ENCODE data around the gene OR52K1. TPM values are rescaled to one million over a fixed set of nuclear protein-coding genes. Genes with fewer than 3 reads are reported as not detected.

OR52K1 gene
- 0.12 TPM for total RNA-seq
- long read RNA-seq = 0 reads

DNA sequence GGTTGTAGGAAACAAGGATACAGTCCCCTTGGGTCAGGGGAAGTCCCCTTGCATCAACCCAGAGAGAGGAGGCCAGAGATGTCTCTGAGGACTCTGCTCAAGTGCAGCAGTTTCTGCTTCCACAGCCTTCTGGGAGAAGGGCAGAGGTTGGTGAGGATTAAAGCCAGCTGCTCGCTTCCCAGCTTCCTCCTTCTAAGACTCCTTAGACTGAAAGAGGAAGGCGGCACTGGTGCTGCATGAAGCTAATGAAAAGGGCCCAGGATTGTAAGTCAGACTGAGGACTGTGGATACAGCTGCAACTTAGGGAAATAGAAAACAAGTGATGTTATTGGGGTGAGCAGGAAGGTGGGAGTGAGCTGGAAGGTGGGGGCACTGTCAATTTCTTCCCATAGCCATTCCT is at the start of gene OR52K1:
OR52K1 (plus strand) TSS at position 202 of the 400 bp plus-strand sequence. CDS start 6,255 bp downstream, outside the sequence.
- intact Hi-C loops (cut with DNase I) = no loop called here
- DNase-seq = no peak

DNA sequence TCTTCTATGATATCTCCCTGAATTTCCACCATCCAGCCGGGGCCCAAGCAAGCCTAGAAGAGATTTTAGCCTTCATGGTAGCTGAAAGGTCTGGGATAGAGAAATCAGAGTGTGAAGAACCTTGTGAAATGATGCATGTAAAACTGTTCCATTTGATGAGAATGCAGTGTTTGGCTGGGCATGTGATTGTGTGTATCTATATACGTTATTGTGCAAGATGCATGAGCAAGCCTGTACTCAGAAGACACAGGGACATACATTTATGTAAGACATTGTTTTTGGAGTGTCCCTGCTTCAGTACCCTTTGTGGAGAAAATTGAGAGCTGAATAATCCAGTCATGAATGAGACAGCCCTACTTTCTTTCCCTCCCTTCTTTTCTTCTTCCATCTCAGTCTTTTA is 48.6 kb upstream of the OR52K1 start:
- TF ChIP-seq, protein P1, sequence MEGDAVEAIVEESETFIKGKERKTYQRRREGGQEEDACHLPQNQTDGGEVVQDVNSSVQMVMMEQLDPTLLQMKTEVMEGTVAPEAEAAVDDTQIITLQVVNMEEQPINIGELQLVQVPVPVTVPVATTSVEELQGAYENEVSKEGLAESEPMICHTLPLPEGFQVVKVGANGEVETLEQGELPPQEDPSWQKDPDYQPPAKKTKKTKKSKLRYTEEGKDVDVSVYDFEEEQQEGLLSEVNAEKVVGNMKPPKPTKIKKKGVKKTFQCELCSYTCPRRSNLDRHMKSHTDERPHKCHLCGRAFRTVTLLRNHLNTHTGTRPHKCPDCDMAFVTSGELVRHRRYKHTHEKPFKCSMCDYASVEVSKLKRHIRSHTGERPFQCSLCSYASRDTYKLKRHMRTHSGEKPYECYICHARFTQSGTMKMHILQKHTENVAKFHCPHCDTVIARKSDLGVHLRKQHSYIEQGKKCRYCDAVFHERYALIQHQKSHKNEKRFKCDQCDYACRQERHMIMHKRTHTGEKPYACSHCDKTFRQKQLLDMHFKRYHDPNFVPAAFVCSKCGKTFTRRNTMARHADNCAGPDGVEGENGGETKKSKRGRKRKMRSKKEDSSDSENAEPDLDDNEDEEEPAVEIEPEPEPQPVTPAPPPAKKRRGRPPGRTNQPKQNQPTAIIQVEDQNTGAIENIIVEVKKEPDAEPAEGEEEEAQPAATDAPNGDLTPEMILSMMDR (IDR thresholded peaks at IDR 0.05) = no peak
- H3K36me3 ChIP-seq = no peaks in the 10 kb centered on the region
- no peak for DNase-seq
- H3K9me3 ChIP-seq = no peaks in the 10 kb centered on the region
- intact Hi-C loops (cut with DNase I) = no loop called here
- no peak overlapping the region for H3K4me3 ChIP-seq
- no peaks in the 10 kb centered on the region for H3K27me3 ChIP-seq
- H3K27ac ChIP-seq = no peak overlapping the region
- ATAC-seq = peak; percentile 53
- no peaks in the 10 kb centered on the region for H3K4me1 ChIP-seq

More for the DNA sequence above, at the start of gene OR52K1:
- peak; percentile 85 for ATAC-seq
- Histone ChIP-seq H3K36me3 (no peaks in the 10 kb centered on the region), H3K4me1 (no peaks in the 10 kb centered on the region), H3K27me3 (no peaks in the 10 kb centered on the region), H3K9me3 (no peaks in the 10 kb centered on the region), H3K27ac (no peak within 1 kb of the TSS), H3K4me3 (no peak within 1 kb of the TSS)
- TF ChIP-seq, protein P1 (IDR thresholded peaks at IDR 0.05) = no peak

DNA sequence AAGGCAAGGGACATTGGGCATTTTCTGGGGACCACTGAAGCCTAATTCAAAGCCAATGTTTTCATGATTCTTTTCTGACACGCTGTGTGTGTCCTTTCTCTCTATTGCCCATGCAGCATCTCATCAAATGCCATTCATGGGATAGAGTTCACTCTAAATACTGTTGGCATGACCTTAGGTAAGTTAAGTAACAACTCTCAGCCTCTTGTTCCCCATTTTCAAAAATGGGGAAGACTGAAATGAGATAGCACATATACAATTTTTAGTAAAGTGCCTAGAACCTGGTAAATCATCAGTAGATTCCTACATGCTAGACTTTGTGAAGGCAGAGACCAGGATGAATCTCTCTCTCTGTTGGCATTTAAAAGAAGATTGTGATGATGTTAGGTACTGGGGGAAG is 46.0 kb upstream of the OR52K1 start:
- ATAC-seq (peak; percentile 49), DNase-seq (no peak)
- no peaks in the 10 kb centered on the region for H3K4me1 ChIP-seq
- TF ChIP-seq, protein P1 (IDR thresholded peaks at IDR 0.05) = no peak
- no peak overlapping the region for H3K4me3 ChIP-seq
- intact Hi-C loops (cut with DNase I) = no loop called here
- no peaks in the 10 kb centered on the region for H3K36me3 ChIP-seq
- no peaks in the 10 kb centered on the region for H3K9me3 ChIP-seq
- H3K27ac ChIP-seq = no peak overlapping the region
- no peaks in the 10 kb centered on the region for H3K27me3 ChIP-seq

DNA sequence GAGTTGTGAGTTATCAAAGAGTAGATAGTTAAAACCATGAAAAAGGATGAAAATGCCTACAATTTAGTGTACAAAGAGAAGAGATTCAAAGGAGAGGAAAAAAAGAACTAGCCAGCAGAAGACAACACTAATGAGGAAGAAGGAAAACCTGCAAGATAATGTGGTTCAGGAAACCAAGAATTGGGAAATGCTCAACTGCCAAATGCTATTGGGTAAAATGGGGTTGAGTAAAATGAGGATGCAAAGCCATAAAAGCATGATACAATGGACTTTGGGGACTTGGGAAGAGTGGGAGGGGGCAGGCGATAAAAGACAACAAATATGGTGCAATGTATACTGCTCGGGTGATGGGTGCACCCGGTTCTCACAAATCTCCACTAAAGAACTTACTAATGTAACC is 40.9 kb upstream of the OR52K1 start:
- intact Hi-C loops (cut with DNase I) = no loop called here
- DNase-seq (no peak), ATAC-seq (peak; percentile 57)

DNA sequence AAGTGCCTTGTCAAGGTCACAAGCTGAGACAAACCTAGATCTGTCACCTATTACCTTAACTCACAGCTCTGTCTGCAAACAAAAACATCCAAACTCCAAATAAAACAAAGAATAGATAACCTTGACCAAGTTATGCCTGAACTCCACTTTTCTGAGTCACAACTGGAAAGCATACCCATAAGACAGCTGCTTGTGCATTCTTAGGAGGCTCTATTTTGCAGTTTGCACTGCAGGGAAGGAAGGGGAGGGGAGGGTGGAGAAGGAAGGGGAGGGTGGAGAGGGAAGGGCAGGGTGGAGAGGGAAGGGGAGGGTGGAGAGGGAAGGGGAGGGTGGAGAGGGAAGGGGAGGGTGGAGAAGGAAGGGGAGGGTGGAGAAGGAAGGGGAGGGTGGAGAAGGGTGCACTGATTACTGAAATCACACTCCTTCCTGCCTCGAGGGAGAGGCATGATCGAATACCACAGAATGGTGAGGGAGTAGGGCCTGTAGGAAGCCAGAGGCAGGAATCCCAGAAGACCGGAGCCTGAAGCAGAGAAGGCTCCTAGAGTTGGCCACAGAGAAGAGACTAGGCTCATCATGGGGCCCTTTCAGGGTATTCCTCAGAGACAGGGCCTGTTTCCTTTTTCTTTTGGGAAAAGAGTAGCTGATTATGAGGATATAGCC is 39.1 kb upstream of the OR52K1 start:
- H3K36me3 ChIP-seq = no peaks in the 10 kb centered on the region
- intact Hi-C loops (cut with DNase I) = no loop called here
- H3K4me3 ChIP-seq = no peak overlapping the region
- H3K27me3 ChIP-seq = no peaks in the 10 kb centered on the region
- ATAC-seq (peak; percentile 54), DNase-seq (no peak)
- TF ChIP-seq, protein P1 (IDR thresholded peaks at IDR 0.05) = no peak
- H3K27ac ChIP-seq = peak overlapping the region; percentile 6
- H3K4me1 ChIP-seq = no peaks in the 10 kb centered on the region
- no peaks in the 10 kb centered on the region for H3K9me3 ChIP-seq

More for the DNA sequence above, 40.9 kb upstream of the OR52K1 start:
- H3K4me1 ChIP-seq = no peaks in the 10 kb centered on the region
- no peaks in the 10 kb centered on the region for H3K27me3 ChIP-seq
- no peaks in the 10 kb centered on the region for H3K9me3 ChIP-seq
- TF ChIP-seq, protein P1 (IDR thresholded peaks at IDR 0.05) = no peak
- no peak overlapping the region for H3K27ac ChIP-seq
- H3K4me3 ChIP-seq = no peak overlapping the region
- no peaks in the 10 kb centered on the region for H3K36me3 ChIP-seq
